Hepatocyte (in vitro differentiated cells): ENCODE results near the gene SUMO3.

ENCODE experiments used
- CTCF ChIP-seq: fragments of 200-600 bp; sonication (generic); IDR thresholded peaks from 2 replicates; pipeline ENCODE4 v1.5.1; 2016; ENCODE audit warnings: antibody characterized with exemption, mild to moderate bottlenecking; ENCODE audit not compliant: poor library complexity
- EZH2 ChIP-seq: fragments of 200-600 bp; sonication (generic); IDR thresholded peaks from 2 replicates; pipeline ENCODE4 v1.6.1; 2016; ENCODE audit warnings: antibody characterized with exemption, mild to moderate bottlenecking, borderline replicate concordance
- EZH2phosphoT487 ChIP-seq: fragments of 200-600 bp; sonication (generic); IDR thresholded peaks from one replicate; pipeline ENCODE4 v1.6.1; 2018; ENCODE audit warnings: antibody characterized with exemption, mild to moderate bottlenecking, low read depth, moderate library complexity; ENCODE audit not compliant: unreplicated experiment, severe bottlenecking

- TF ChIP-seq CTCF = no peak
- no peak for TF ChIP-seq EZH2
- no peak for TF ChIP-seq EZH2phosphoT487
Measured at GRCh38 chr21:44838951-44839350, 21.1 kb upstream of the SUMO3 start.
